Body of pancreas (tissue), 4 donors: Measurements from ENCODE around the gene MED12L.

Experiments used
- POLR2A ChIP-seq, 3 donors: fragments of 450-650 bp; IDR thresholded peaks; one replicate each; pipeline ENCODE4 v1.6.1; 2016; ENCODE audit warnings: antibody characterized with exemption in 3 of 3, mild to moderate bottlenecking in 2 of 3
- TF ChIP-seq, protein P1 (sequence below), 7 experiments: fragments of 450-650 bp in 4 of 7; fragments of 200-600 bp in 3 of 7; sonication (generic) in 3 of 7; IDR thresholded peaks; one replicate each; pipeline ENCODE4 v1.5.1; 2016 to 2019; ENCODE audit warnings: antibody characterized with exemption in 7 of 7

- TF ChIP-seq, protein P1, sequence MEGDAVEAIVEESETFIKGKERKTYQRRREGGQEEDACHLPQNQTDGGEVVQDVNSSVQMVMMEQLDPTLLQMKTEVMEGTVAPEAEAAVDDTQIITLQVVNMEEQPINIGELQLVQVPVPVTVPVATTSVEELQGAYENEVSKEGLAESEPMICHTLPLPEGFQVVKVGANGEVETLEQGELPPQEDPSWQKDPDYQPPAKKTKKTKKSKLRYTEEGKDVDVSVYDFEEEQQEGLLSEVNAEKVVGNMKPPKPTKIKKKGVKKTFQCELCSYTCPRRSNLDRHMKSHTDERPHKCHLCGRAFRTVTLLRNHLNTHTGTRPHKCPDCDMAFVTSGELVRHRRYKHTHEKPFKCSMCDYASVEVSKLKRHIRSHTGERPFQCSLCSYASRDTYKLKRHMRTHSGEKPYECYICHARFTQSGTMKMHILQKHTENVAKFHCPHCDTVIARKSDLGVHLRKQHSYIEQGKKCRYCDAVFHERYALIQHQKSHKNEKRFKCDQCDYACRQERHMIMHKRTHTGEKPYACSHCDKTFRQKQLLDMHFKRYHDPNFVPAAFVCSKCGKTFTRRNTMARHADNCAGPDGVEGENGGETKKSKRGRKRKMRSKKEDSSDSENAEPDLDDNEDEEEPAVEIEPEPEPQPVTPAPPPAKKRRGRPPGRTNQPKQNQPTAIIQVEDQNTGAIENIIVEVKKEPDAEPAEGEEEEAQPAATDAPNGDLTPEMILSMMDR (IDR thresholded peaks at IDR 0.05), result peak in 1 of 7 experiments; percentile 11
- no peak for TF ChIP-seq POLR2A (IDR thresholded peaks at IDR 0.05)
These were observed 125.4 kb downstream of the MED12L start for GRCh38 chr3:151210676-151211381.
